GM19238 (cell line): Measurements from ENCODE around the gene NUP50.

ENCODE experiments used
- DNase-seq: peaks from one replicate; pipeline ENCODE4 v3.0.0; 2011; ENCODE audit warnings: low spot score; ENCODE audit not compliant: insufficient read length

Gene NUP50

DNA sequence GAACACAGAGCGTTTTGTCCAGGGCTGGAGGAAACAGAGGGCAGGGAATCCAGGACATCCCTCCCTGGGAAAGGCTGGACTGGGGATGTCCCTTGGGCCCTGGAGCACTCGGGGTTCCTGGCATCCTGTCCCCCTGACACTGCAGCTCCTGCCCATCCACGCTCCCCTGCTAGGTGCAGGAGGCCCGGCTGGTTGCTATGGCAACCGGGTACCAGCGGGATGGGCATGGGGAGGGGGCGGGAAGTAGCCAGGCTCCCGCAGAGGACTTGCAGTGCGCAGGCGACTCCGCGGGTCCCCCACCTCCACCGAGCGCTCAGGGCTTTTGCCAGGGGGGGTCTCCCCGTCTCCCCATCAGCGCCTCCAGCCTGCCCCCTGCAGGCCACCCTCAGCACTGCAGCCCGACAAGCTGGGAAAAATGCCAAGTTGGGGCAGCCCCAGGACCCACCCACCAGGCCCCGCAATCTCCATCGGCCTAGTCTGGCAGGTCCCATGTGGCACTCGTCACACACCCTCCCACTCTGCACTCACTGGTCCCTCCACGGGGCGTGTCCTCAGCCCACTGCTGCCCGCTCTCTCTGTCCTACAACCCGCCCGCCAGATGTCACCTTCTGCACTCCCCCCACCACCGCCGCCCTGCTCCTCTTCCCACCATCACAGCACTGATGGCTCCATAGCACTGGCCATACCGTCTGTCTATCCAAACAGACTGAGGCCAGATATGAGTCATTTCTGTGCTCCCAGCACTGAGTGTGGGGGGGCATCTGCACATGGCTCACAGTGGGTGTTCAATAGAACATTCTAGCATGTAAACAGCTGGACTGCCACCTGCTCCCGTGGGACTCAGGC is 45.5 kb downstream of the NUP50 start:
- no peak for DNase-seq

DNA sequence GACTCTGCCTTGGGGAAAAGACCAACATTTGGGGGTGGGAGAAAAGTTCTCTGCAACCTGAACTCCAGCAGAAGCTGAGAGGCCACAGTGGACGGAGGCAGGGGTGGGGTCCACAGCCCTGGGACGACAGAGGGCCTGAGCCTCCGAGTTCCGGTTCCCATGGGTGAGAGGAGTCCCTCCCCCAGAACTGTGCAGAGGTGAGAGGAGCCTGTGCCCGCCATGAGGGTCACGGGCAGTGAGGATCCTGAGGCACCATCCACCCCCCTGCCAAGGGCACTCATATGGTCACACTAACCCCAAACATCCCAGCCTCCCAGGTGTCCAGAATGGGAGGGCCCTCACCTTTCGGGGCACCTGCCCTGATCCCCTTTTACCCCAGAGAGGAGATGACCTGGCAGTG is 46.4 kb downstream of the NUP50 start:
- no peak for DNase-seq

DNA sequence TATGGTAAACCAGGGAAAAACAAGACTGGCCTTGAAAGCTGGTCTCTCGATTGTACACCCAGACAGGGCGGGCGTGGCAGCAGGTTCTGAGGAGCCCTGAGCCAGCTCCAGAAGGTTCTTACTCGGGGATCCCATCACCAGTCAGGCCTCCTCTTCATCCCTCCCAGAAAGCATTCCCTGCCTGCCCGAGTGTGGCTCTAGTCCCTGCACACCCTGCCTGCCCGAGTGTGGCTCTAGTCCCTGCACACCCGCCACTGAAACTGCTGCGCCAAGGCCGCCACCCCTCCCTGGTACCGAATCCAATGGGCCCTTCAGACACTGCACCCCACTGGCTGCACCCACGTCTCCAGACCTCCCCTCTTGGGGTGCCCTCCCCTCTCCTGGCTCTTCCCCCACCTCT is 46.9 kb downstream of the NUP50 start:
- no peak for DNase-seq

DNA sequence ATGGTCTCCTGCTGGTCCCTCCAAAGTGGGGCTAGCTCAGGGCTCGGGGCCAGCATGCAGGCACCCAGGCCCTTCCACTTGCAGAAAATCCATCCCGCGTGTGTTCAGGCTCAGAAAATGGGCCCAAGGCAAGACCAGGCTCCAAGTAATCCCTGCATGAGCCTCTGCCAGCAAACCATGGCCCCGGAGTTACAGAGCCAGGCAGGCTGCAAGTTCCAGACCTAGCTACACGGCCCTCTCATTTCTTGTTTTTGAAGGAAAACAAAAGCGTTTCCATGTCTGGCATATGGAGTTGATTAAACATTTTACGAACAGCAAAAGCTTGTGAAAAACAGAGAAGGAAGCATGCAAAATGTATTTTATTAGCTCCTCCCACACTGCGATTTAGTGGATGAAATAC is 47.3 kb downstream of the NUP50 start:
- no peak for DNase-seq

DNA sequence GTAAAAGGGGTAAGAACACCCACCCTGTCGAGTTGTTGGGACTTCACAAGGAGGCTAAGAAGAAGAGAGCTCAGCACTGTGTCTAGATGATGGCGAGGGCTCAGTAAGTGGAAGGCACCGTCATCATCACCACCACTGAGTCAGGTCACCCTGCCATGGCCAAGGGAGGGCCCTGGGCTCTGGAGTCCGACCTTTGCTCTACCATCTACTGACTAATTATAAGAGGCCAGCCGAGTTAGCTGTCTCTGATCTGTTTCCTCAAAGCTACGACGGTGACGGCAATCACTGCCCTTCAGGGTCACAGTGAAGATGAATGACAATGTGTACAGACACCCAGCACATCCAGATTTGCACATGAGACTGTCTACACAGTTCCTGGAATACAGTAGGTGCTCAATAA is 47.7 kb downstream of the NUP50 start:
- no peak for DNase-seq

DNA sequence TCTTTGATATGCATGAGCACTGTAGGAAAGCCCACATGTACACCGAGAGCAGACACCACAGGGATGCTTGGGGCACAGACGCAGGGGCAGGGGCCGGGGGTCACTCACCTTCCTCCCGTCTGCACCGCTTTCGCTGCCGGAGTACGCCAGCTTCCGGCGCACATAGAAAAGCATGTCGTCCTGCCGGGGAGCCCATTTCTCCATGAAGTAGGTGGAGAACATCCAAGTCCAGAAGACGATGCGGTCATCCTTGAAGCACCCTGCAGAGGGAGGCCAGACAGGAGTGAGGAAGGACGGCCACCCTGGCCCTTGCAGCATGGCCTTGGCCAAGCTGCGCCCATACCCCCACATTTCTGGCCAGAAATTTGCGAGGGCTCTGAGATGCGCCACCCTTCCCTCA is 48.1 kb downstream of the NUP50 start:
- DNase-seq: no peak

DNA sequence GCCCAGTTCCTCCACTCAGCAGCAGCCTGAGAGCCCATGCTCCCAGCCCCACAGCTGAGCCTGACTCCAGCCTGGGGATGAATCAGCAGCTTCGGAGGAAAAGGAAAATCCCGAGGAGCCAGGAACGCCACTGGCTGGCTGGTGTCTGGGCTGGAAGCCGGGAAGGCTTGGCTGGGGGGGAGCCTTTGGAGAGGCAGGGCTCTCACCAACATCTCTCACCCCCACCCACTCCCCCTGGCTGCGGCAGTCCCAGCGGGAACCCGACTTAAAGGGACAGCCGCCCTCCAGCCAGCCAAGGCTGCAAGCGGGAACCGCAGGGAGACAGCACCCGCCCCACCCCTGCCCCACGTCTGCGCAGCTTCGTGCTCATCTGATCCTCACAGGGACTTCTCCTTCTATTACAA is 48.6 kb downstream of the NUP50 start:
- no peak for DNase-seq

DNA sequence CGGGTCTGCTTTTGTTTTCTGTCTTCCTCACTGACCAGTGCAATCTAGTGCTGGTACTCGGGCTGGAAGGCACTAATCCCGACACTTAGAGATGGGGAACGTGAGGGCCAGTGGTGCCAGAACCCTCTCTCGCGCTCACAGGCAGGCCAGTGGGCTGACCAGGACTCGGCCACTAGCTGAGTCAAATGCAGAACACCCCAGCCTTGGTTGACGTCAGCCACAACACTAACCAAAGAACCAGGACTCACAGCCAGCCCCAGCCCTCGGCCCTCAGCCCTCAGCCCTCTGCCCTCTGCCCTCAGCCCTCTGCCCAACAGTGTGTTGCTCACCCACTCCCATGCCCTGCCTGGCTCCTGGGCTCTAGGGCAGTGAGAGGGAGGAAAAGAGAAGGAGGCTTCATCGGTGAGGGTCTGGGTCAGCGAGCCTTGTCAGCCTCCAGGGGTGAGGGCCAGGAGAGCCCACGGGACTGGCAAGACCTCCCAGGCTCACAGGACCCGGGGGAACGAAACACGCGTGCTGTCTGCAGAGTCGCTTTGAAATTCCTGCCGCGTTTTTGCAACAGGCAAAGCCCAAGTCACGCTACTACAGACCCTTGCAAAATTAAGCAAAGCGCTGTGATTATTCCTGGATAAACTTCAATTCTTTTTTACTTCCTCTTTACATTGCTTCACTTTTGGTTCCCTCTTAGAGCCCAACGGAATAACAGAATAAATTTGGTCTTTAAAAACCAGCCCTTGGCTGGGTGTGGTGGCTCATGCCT is 49.4 kb downstream of the NUP50 start:
- no peak for DNase-seq

DNA sequence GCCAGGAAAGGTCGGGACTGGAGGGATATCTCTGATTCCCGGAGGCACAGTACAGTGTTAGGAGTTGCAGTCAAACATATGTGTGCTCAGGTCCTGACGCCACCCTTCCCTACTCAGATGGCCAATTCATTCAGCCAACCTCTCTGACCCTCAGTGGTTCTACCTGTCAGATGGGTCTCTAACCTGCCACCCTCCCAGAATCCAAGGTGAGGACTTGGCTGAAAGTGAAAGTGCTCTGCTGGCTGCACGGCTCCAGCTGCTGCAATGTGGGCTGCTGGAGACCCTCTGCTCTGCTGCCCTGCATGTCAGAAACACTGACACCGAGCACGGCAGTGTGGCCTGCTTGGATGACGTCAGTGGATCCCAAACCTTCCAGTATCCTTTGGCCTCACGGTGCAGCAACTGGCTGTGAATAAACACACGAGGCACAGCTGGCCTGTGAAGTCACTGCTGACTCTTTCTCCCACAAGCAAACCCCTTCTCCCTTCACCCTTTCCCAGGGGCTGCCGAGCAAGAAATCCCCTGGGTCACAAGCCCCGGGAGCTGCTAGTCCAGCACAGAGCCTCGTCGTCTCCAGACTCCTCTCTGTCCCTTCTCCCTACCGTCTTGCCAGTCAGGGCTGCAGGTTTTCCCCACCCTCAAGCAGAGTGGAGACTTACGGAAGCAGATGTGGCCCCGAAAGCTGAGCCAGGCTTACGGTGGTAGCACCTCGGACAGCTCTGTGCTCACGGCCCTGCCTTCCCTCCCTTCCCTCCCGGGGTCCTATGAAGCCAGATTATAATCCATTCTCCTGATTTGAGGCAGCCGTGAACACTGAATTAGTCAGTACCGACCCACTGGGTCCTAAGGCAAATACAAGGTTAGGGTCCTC is 52.6 kb downstream of the NUP50 start:
- DNase-seq: no peak

DNA sequence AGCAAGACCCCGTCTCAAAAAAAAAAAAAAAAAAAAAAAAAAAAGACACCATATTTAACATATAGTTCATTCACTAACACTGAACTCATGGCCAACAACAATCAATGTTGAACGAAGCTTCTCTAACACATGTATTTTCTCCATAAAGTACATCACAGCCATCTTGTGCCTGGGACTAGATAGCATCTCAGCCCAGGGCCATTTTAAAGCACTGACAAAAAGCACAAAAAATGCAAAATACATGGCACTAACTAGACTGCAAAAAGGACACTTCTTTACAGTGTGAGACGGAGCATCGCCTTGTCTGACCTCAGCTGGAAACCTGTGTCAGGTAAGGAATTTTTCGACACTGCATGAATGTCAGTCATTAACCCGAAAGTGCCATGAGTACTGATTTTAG is 53.6 kb downstream of the NUP50 start:
- DNase-seq: no peak

DNA sequence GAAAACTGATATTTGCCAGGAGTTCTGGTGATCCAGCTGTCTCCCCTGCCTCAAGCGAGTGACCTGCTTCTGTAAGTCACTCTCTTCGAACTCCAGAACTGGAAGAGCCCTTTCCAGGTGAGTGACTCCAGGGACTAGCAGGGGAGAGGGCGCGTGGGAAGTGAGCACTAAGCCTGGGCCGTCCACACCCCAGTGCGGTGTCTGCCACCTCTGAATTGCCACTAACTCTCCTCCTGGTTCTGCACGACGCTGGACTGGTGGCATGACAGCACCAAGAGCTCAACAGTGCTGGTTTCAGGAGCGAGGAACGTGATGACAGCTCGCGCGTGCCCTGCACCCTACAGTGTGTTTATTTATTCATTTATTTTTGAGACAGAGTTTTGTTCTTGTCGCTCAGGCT is 54.1 kb downstream of the NUP50 start:
- no peak for DNase-seq

DNA sequence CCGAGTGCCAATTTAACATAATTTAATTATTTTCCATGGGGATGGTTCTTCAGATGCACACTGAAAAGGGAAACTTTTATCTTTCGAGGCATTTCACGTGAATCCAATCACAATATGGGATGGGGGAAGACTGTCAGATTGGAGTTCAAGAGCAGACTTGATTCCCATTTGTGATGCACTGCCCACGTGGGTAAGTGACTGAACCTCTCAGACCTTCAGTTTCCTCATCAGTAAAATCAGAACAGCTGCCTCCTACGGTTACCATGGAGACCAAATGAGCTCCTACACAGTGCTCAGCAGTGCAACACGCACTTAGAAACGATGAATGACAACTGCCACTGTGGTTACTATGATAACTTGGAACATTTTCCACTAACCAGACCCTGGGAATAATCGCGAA is 55.3 kb downstream of the NUP50 start:
- peak; percentile 44 for DNase-seq

DNA sequence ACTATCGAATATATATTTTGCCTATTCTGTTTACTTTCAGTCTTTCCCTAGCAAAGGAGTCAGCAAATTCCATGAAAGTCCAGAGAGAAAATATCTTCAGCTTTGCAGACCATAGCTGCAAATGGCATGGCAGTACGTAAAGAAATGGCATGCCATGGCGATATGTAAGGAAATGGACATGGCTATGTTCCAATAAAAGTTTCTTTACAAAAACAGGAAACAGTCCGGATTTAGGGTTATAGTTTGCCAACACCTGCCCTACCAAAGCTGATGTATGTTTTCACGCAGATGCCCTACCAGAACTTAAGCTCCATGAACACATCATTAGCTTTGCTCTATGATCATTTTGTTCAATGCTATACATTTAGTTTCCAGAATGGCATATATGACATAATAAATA is 57.5 kb downstream of the NUP50 start:
- no peak for DNase-seq

DNA sequence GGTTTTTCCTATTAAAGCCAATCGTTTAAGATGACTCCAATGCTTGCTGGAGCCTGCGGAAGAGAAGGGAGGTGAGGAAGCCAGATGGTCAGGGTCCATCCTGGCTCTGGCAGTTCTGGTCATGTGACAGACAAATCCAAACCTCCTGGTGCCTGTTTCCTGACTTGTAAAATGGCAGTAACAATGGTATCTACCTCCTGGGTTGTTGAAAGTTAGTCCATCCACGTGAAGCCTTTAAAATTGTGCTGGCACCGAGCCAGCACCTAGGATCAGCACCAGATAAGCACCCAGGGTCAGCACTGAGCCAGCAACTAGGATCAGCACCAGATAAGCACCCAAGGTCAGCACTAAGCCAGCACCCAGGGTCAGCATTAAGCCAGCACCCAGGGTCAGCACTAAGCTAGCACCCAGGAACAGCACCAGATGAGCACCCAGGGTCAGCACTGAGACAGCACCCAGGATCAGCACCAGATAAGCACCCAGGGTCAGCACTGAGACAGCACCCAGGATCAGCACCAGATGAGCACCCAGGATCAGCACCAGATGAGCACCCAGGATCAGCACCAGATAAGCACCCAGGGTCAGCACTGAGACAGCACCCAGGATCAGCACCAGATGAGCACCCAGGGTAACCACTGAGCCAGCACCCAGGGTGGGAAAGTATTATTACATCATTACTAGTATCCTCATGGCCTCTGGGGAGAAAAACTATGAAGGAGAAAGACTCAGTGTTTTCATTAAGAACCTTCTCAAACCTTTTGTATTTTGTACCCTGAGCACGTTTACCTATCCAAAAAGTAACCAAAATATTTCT is 59.8 kb downstream of the NUP50 start:
- no peak for DNase-seq

DNA sequence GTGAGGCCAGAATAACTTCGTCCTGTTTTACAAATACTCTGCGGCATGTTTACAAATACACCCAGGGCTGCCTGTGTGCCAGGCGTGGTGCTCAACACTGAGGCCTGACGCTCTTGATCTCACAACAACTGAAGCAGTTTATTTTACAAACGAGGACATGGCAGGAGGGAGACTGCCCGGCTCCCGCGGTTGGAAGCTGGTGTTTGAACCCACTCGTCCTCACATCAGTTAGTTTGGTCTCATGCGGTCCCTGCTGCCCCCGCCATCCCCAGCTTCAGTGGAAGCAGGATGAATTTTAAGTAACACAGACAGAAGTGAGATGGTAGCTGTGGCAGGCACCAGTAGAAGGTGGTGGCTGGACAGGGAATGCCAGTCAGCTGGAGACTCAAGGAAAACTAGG is 60.6 kb downstream of the NUP50 start:
- DNase-seq: no peak

DNA sequence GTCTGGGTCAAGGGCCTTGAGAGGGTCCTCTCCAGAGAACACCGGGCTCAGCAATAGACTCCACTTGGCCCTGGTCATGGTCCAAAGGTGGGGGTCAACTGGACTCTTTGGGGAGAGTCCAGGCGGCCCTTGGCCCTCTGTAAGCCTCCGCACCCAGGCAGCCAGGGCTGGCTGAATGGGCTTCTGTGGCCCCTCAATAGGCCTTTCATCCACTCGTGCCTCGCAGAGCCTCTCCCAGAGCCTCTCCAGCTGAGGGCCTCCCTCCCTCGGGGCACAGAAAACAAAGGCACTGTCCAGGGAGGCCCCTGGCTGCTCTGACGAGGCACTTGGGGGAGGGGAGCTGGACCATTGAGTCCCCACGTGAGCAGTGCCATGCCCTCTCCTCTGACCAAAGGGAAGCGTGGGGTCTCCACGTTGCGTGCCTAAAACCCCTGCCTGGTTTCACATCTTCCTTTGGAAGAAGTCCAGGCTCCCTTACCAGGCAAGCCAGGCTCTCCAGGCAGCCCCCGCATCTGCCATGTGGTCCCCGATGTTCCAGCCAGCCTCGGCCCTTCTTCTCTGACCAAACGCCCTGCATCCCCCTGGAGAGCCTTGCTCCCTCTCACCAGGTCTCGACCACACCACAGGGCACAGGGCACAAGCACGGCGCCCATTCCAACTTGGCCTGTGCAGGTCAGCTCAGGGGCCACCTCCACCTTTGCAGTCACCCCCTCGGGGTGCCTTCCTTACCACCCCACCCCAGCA is 61.4 kb downstream of the NUP50 start:
- no peak for DNase-seq

DNA sequence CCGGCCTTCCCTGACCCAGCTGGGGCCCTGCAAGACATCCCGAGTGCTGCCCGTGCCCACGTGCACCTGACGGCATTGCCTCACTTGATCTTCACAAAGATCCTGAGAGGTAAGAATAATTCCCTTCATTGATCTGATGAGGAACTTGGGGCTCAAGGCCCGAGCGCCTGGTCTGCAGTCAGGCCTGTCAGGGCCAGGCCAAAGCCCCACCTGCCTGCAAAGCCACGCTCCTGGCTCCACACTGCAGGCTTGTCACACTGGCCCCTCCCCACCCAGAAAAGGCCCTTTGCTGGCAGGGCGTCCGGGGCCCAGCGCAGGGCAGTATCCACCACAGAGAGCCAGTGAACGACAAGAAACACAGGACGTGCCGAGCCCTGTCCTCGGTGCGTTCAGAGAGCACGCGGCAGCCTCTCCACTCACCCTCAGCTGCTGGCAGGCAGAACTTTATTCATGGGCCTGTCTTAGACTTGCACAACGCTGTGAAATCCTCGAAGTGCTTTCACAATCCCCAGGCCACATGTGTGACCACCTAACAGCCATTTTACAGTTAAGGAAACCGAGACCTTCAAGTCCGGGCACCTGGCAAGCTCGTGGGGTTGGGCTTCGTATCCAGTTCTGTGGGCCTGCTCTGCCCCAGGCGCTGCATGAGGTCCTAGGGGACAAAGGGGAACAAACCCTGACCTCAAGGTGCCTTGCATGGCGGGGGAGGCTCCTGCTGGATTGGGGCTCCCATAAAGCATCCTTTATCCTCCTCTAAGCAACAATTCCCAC is 62.2 kb downstream of the NUP50 start:
- no peak for DNase-seq

DNA sequence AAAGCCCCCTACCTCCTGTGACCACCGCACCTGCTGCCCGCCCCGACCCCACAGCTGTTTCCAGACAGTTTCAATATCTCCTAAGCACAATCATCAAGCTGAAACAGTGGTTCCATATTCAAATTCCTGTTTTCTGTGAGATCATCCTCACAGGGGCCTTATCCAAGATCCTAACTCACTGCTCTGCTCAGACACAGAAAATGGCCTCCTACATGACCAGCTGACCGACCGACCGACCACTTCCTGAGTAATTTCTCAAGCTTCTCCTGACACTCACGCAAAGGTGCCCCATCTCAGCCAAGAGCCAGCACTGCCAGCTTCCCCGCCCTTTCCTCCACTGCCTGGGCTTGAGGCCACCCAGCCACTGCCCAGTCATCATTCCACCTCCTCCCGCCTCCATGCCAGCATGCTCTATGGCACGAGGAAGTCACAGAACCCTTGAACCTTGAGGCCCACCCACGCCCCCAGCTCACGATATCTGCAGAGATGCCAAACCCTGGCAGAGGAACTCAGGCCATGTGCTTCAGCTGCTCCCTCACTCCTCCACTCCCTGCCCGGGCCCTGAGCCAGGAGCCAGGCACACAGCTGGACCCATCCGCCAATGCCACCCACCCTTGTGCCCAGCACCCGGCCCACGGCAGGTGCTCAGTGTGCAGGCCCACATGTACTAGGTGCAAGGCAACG is 62.9 kb downstream of the NUP50 start:
- no peak for DNase-seq
